Measurements from ENCODE around the gene USP21. TPM values are rescaled to one million over a fixed set of nuclear protein-coding genes. Genes with fewer than 3 reads are reported as not detected.

Gene USP21
- total and polyA plus RNA-seq, 3 donors from 2014 or later, result 45.6 to 51.2 (median 49.5) TPM

GRCh38 chr1:161158316-161159010 lies 837 bp upstream of the USP21 start:
- Histone ChIP-seq H3K27ac (peak overlapping the region; percentile 90 to 91), H3K27me3 (no peaks in the 10 kb centered on the region), H3K4me1 (peaks cover 39% of the 10 kb centered on the region), H3K9me3 (no peaks in the 10 kb centered on the region), H3K4me3 (peak overlapping the region; percentile 85 to 88), H3K36me3 (ENCODE audit: low read depth, missing control alignments) (no peaks in the 10 kb centered on the region)
- intact Hi-C loops (cut with DNase I; ENCODE audit: low total_unique reads), result no loop called here
- WGBS, 2 donors, result 39 to 43% methylated on average over 9 of the region's 9 CpGs
- peak; percentile 33 for DNase-seq
- TF ChIP-seq POLR2A (IDR thresholded peaks at IDR 0.05) (no peak), CTCF (IDR thresholded peaks at IDR 0.05) (no peak)

- 1 to 2% methylated on average over 11 of the region's 11 CpGs for WGBS, 2 donors
- Histone ChIP-seq H3K36me3 (ENCODE audit: low read depth, missing control alignments) (no peaks in the 10 kb centered on the region), H3K4me3 (peak overlapping the region; percentile 85 to 88), H3K9me3 (no peaks in the 10 kb centered on the region), H3K27me3 (no peaks in the 10 kb centered on the region), H3K27ac (peak overlapping the region; percentile 90 to 91), H3K4me1 (peaks cover 33% of the 10 kb centered on the region)
- no peak for DNase-seq
- intact Hi-C loops (cut with DNase I; ENCODE audit: low total_unique reads), result no loop called here
- no peak for TF ChIP-seq CTCF (IDR thresholded peaks at IDR 0.05)
- TF ChIP-seq POLR2A (IDR thresholded peaks at IDR 0.05), result no peak
Measured at GRCh38 chr1:161159913-161160243, 578 bp downstream of the USP21 start.

- no peak overlapping the region for H3K4me3 ChIP-seq
- WGBS, 2 donors, result 82 to 90% methylated on average over 18 to 22 of the region's 22 CpGs
- H3K4me1 ChIP-seq, result peaks cover 29% of the 10 kb centered on the region
- no peak for TF ChIP-seq CTCF (IDR thresholded peaks at IDR 0.05)
- TF ChIP-seq POLR2A (IDR thresholded peaks at IDR 0.05), result no peak
- H3K27ac ChIP-seq, result no peak overlapping the region
- H3K9me3 ChIP-seq, result no peaks in the 10 kb centered on the region
- no peaks in the 10 kb centered on the region for H3K36me3 ChIP-seq (ENCODE audit: low read depth, missing control alignments)
- DNase-seq, result no peak
- intact Hi-C loops (cut with DNase I; ENCODE audit: low total_unique reads), result no loop called here
- H3K27me3 ChIP-seq, result no peaks in the 10 kb centered on the region
Measured at GRCh38 chr1:161160671-161161145, 1.4 kb downstream of the USP21 start.

- no peak for TF ChIP-seq CTCF (IDR thresholded peaks at IDR 0.05)
- TF ChIP-seq POLR2A (IDR thresholded peaks at IDR 0.05), result no peak
- intact Hi-C loops (cut with DNase I; ENCODE audit: low total_unique reads), result no loop called here
- peaks cover 29% of the 10 kb centered on the region for H3K4me1 ChIP-seq
- WGBS, 2 donors, result 69 to 81% methylated on average over 5 of the region's 5 CpGs
- H3K9me3 ChIP-seq, result no peaks in the 10 kb centered on the region
- H3K27ac ChIP-seq, result no peak overlapping the region
- H3K4me3 ChIP-seq, result no peak overlapping the region
- H3K27me3 ChIP-seq, result no peaks in the 10 kb centered on the region
- DNase-seq, result no peak
- H3K36me3 ChIP-seq (ENCODE audit: low read depth, missing control alignments), result no peaks in the 10 kb centered on the region
Measured at GRCh38 chr1:161161652-161162051, 2.4 kb downstream of the USP21 start.

GRCh38 chr1:161162052-161162451 lies 2.8 kb downstream of the USP21 start:
- no peak for DNase-seq
- intact Hi-C loops (cut with DNase I; ENCODE audit: low total_unique reads), result no loop called here
- 63 to 80% methylated on average over 7 of the region's 7 CpGs for WGBS, 2 donors
- Histone ChIP-seq H3K4me3 (no peak overlapping the region), H3K9me3 (no peaks in the 10 kb centered on the region), H3K27ac (no peak overlapping the region), H3K27me3 (no peaks in the 10 kb centered on the region), H3K4me1 (peaks cover 30% of the 10 kb centered on the region), H3K36me3 (ENCODE audit: low read depth, missing control alignments) (no peaks in the 10 kb centered on the region)
- no peak for TF ChIP-seq CTCF (IDR thresholded peaks at IDR 0.05)
- TF ChIP-seq POLR2A (IDR thresholded peaks at IDR 0.05), result no peak
